Uterus (tissue), 4 donors: ENCODE results near the gene GLIS1. TPM values are rescaled to one million over a fixed set of nuclear protein-coding genes. Genes with fewer than 3 reads are reported as not detected.

ENCODE experiments used
- DNase-seq, 2 donors: peaks; one replicate each; pipeline ENCODE4 v3.0.0-alpha.2; 2019 to 2020
- H3K27ac ChIP-seq, 2 donors: fragments of 200-600 bp; sonication (generic); 1 replicate in 1 of 2; 2 replicates in 1 of 2; pipeline ENCODE4 v1.5.1; 2016 to 2018
- H3K27me3 ChIP-seq, 2 donors: fragments of 200-600 bp; sonication (generic); one replicate each; pipeline ENCODE4 v1.5.1; 2018 to 2019; ENCODE audit warnings: control low read depth in 1 of 2
- H3K36me3 ChIP-seq, 2 donors: fragments of 200-600 bp; sonication (generic); one replicate each; pipeline ENCODE4 v1.5.1; 2019; ENCODE audit warnings: control low read depth in 1 of 2
- H3K4me1 ChIP-seq, 2 donors: fragments of 200-600 bp; sonication (generic); one replicate each; pipeline ENCODE4 v1.5.1; 2018 to 2019; ENCODE audit warnings: control low read depth in 1 of 2
- H3K4me3 ChIP-seq, 2 donors: fragments of 200-600 bp; sonication (generic); 1 replicate in 1 of 2; 2 replicates in 1 of 2; pipeline ENCODE4 v1.5.1; 2018 to 2019; ENCODE audit warnings: mild to moderate bottlenecking in 1 of 2
- H3K9me3 ChIP-seq, 2 donors: fragments of 200-600 bp; sonication (generic); one replicate each; pipeline ENCODE4 v1.5.1; 2019; ENCODE audit warnings: control low read depth in 1 of 2
- POLR2A ChIP-seq, 2 donors: fragments of 450-650 bp; IDR thresholded peaks; one replicate each; pipeline ENCODE4 v1.6.1; 2016; ENCODE audit warnings: antibody characterized with exemption in 2 of 2, mild to moderate bottlenecking in 1 of 2, moderate library complexity in 1 of 2
- intact Hi-C: fragments of 100-400 bp; cut with DNase I; formaldehyde crosslinking; loops from one replicate; pipeline ENCODE4 v1.15.1; 2023; ENCODE audit warnings: low total_unique reads
- total RNA-seq, 4 donors: library from RNA; depleted of rRNA in 3 of 4; stranded (reverse); fragments of >200 nt in 3 of 4; gene quantifications; one replicate each; pipeline versions ENCODE4 v1.1.0 to v1.2.4, GENCODE V29; 2014 to 2023
- TF ChIP-seq, protein P1 (sequence below), 4 experiments: fragments of 200-600 bp in 2 of 4; fragments of 450-650 bp in 2 of 4; sonication (generic) in 2 of 4; IDR thresholded peaks; one replicate each; pipeline ENCODE4 v1.5.1; 2016 to 2019; ENCODE audit warnings: antibody characterized with exemption in 4 of 4, mild to moderate bottlenecking in 2 of 4, moderate library complexity in 1 of 4
- donor health status: DM: yes; HTN: yes; CAD: no.

The GLIS1 gene
- total RNA-seq, 4 donors from 2014 or later = 0.21 to 1.0 TPM; not detected in 2

DNA sequence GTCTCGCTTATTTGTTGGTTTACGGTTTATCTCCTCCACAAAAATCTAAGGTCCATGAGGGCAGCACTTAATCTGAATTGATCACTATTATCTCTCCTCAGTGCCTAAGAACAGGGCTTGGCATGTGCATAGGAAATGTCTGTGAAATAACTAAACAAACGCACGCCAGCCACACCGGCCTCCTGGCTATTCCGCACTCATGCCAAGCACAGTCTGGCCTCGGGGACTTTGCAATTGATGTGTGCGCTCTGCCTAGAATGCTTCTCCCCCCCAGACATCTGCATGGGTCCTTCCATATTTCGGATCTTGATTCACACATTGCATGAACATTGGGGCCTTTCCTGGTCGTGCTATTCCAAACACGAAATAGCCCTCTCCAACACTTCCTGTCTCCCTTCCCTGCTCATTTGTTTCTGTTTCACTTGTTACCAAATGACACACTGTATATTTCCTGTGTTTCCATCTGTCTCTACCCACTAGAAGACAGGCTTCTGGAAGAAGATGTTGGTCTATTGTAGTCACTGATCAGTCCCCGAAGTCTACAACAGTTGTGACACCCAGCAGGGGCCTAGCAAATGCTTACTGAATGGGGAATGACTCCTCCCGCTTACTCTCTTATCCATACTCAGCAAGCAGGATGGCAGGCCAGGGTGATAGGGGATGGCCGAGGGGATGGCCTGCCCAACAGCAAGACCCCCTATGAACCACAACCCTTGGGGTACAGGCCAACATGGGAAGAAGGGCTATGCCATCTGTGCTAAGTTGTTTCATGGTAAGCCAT is 93.9 kb downstream of the GLIS1 start:
- DNase-seq = peak in 1 of 2 donors; percentile 1
- intact Hi-C loops = no loop called here

DNA sequence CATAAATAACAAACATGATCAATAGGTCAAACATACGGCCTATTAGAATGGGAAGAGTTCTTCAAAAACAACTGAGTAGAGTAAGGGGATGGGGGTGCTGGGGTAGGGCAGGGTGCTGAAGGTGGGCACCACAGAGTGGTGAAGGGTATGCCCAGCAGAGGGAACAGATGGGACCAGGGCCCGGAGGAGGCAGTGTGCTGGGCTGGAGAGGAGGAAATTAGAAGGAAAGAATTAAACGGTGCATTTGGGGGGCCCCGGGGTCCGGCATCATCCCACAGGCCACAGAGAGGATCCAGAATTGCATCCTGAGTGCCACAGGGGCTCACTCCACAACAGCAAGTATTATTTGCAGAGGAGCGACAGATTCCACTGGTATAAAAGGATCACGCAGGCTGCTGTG is 94.5 kb downstream of the GLIS1 start:
- H3K9me3 ChIP-seq = no peaks in the 10 kb centered on the region
- H3K27me3 ChIP-seq = peaks cover 0 to 9% of the 10 kb centered on the region in 2 donors
- H3K36me3 ChIP-seq = no peaks in the 10 kb centered on the region
- no peak for DNase-seq
- no peak overlapping the region for H3K4me3 ChIP-seq
- no peaks in the 10 kb centered on the region for H3K4me1 ChIP-seq
- TF ChIP-seq, protein P1, sequence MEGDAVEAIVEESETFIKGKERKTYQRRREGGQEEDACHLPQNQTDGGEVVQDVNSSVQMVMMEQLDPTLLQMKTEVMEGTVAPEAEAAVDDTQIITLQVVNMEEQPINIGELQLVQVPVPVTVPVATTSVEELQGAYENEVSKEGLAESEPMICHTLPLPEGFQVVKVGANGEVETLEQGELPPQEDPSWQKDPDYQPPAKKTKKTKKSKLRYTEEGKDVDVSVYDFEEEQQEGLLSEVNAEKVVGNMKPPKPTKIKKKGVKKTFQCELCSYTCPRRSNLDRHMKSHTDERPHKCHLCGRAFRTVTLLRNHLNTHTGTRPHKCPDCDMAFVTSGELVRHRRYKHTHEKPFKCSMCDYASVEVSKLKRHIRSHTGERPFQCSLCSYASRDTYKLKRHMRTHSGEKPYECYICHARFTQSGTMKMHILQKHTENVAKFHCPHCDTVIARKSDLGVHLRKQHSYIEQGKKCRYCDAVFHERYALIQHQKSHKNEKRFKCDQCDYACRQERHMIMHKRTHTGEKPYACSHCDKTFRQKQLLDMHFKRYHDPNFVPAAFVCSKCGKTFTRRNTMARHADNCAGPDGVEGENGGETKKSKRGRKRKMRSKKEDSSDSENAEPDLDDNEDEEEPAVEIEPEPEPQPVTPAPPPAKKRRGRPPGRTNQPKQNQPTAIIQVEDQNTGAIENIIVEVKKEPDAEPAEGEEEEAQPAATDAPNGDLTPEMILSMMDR (IDR thresholded peaks at IDR 0.05) = no peak
- TF ChIP-seq POLR2A (IDR thresholded peaks at IDR 0.05) = no peak
- no peak overlapping the region for H3K27ac ChIP-seq
- intact Hi-C loops = no loop called here

More for the DNA sequence above, 93.9 kb downstream of the GLIS1 start:
- no peaks in the 10 kb centered on the region for H3K4me1 ChIP-seq
- no peak overlapping the region for H3K27ac ChIP-seq
- H3K36me3 ChIP-seq = no peaks in the 10 kb centered on the region
- H3K9me3 ChIP-seq = no peaks in the 10 kb centered on the region
- no peak overlapping the region for H3K4me3 ChIP-seq
- peaks cover 0 to 9% of the 10 kb centered on the region in 2 donors for H3K27me3 ChIP-seq
- TF ChIP-seq, protein P1 (IDR thresholded peaks at IDR 0.05) = no peak
- TF ChIP-seq POLR2A (IDR thresholded peaks at IDR 0.05) = no peak

DNA sequence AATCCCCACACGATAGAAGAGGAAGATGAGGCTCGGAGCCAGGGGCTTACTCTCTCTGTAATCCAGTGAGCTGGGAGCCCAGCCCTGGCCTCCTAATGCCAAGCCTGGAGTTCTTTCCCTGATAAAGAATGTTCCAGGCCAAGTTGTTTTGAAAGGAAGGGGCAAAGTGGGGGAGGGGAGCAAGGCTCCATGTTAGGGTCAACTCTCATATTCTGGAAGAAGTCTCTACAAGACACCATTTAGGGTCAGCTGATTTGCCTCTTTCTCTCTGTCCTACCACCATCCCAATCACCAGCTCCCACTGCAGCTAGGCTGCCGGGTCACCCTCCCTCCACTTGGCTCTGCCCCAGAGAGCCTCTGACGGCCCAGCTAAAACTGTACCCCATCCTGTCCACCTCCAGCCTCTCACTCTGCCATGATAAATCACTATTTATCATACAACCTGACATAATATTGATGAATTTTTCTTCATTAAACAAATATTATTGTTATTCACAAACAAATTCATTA is 95.0 kb downstream of the GLIS1 start:
- no peak for TF ChIP-seq POLR2A (IDR thresholded peaks at IDR 0.05)
- TF ChIP-seq, protein P1 (IDR thresholded peaks at IDR 0.05) = no peak
- H3K9me3 ChIP-seq = no peaks in the 10 kb centered on the region
- H3K4me3 ChIP-seq = no peak overlapping the region
- no peak overlapping the region for H3K27ac ChIP-seq
- H3K27me3 ChIP-seq = peaks cover 0 to 9% of the 10 kb centered on the region in 2 donors
- peak in 1 of 2 donors; percentile 4 for DNase-seq
- H3K4me1 ChIP-seq = no peaks in the 10 kb centered on the region
- intact Hi-C loops = no loop called here
- no peaks in the 10 kb centered on the region for H3K36me3 ChIP-seq

DNA sequence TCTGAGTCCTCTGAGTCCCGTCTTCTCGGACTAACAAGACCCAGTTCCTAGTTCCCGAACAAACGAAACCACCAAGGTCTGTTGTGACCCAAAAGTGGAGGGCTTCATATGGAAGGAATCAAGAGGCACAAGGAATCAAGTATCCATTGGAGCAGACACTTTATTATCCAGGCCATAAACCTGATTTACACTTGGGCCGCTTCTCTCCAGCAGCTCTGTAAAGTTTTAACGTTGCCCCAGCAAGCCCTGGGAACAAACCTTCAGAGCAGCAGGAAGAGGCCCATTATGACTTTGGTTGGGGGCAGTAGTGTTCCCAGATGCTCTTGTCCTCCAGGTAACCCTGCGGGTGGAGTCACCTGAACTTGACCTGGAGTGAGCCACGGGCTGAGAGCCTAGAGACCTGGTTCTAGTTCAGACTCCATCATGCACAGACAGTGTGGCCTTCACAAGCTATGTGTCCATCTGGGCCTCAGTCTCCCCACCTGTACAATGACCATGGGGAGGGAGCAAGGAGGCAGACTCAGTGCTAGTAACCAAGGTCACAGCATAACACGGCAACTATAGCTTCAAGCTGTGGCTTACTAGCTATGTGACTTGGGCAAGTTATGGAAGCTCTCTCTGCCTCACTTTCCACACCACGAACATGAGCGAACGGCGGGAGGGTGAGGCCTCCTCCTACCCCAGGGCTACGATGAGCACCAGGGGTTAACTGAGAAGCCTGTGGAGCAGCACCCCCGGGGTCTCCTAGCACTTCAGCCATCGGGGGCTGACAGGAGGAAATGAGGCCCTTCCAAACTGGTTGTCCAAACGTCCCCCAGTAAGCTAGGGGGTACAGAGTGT is 95.7 kb downstream of the GLIS1 start:
- Histone ChIP-seq H3K4me3 (no peak overlapping the region), H3K9me3 (no peaks in the 10 kb centered on the region), H3K4me1 (no peaks in the 10 kb centered on the region), H3K27ac (no peak overlapping the region), H3K27me3 (peaks cover 0 to 2% of the 10 kb centered on the region in 2 donors), H3K36me3 (no peaks in the 10 kb centered on the region)
- intact Hi-C loops = no loop called here
- no peak for TF ChIP-seq POLR2A (IDR thresholded peaks at IDR 0.05)
- TF ChIP-seq, protein P1 (IDR thresholded peaks at IDR 0.05) = no peak
- peak in 1 of 2 donors; percentile 3 for DNase-seq
